GM18517 (cell line): Measurements from ENCODE around the gene TMEM109.

ENCODE experiments used
- ATAC-seq: cut with Tn5 transposase; IDR thresholded peaks from one replicate; pipeline ENCODE4 v1.9.1; 2021; ENCODE audit warnings: mild to moderate bottlenecking, moderate library complexity; ENCODE audit not compliant: unreplicated experiment

Gene TMEM109

GRCh38 chr11:60939301-60939700, 25.3 kb downstream of the TMEM109 start:
- ATAC-seq = no peak

- no peak for ATAC-seq
These were observed 25.9 kb downstream of the TMEM109 start for GRCh38 chr11:60939855-60940254.

GRCh38 chr11:60941371-60942119, 27.6 kb downstream of the TMEM109 start:
- no peak for ATAC-seq

- ATAC-seq = no peak
These were observed 28.3 kb downstream of the TMEM109 start for GRCh38 chr11:60942219-60942618.

- no peak for ATAC-seq
These were observed 29.1 kb downstream of the TMEM109 start for GRCh38 chr11:60942970-60943565.

- ATAC-seq = no peak
These were observed 30.7 kb downstream of the TMEM109 start for GRCh38 chr11:60944490-60945294.

- no peak for ATAC-seq
These were observed 31.3 kb downstream of the TMEM109 start for GRCh38 chr11:60945295-60945667.

- ATAC-seq = no peak
These were observed 32.8 kb downstream of the TMEM109 start for GRCh38 chr11:60946601-60947264.

GRCh38 chr11:60947700-60948099, 33.7 kb downstream of the TMEM109 start:
- no peak for ATAC-seq

GRCh38 chr11:60948250-60948649, 34.3 kb downstream of the TMEM109 start:
- ATAC-seq = no peak

GRCh38 chr11:60950024-60950423, 36.1 kb downstream of the TMEM109 start:
- ATAC-seq = no peak

- ATAC-seq = no peak
These were observed 37.1 kb downstream of the TMEM109 start for GRCh38 chr11:60950933-60951605.

GRCh38 chr11:60951606-60951903, 37.6 kb downstream of the TMEM109 start:
- no peak for ATAC-seq

GRCh38 chr11:60951904-60952741, 38.2 kb downstream of the TMEM109 start, which contains the start of gene SLC15A3:
Gene SLC15A3, minus strand, starts transcription at chr11:60952176. Its CDS starts 625 bp downstream, at chr11:60951551.
- ATAC-seq = peak; percentile 65

- no peak for ATAC-seq
These were observed 38.8 kb downstream of the TMEM109 start for GRCh38 chr11:60952742-60953170.

- ATAC-seq = no peak
These were observed 39.8 kb downstream of the TMEM109 start for GRCh38 chr11:60953781-60954180.

- no peak for ATAC-seq
These were observed 40.5 kb downstream of the TMEM109 start for GRCh38 chr11:60954421-60954820.

GRCh38 chr11:60955571-60955970, 41.6 kb downstream of the TMEM109 start:
- no peak for ATAC-seq

GRCh38 chr11:60957188-60957587, 43.2 kb downstream of the TMEM109 start:
- no peak for ATAC-seq

- no peak for ATAC-seq
These were observed 45.5 kb downstream of the TMEM109 start for GRCh38 chr11:60959431-60959830.
